Nephron (organoid): ENCODE results near the gene ITPRIPL2.
A peak's percentile ranks its signal among the peaks of the same experiment; 100 is the strongest.

Source experiments
- H3K27ac Mint-ChIP-seq, 3 experiments: 2 replicates each; pipeline ENCODE4 v1.8.0; 2020; ENCODE audit warnings: mixed read lengths in 3 of 3, mild to moderate bottlenecking in 2 of 3, moderate library complexity in 1 of 3
- H3K27me3 Mint-ChIP-seq: 2 replicates; pipeline ENCODE4 v1.8.0; 2021; ENCODE audit warnings: low read depth, mild to moderate bottlenecking, moderate library complexity, mixed read lengths
- H3K36me3 Mint-ChIP-seq: 2 replicates; pipeline ENCODE4 v1.8.0; 2020; ENCODE audit warnings: low read depth, mixed read lengths
- H3K4me1 Mint-ChIP-seq: 2 replicates; pipeline ENCODE4 v1.8.0; 2020; ENCODE audit warnings: mixed read lengths
- H3K4me3 Mint-ChIP-seq, 3 experiments: 2 replicates each; pipeline ENCODE4 v1.8.0; 2020; ENCODE audit warnings: mild to moderate bottlenecking in 3 of 3, mixed read lengths in 3 of 3, moderate library complexity in 2 of 3
- H3K9me3 Mint-ChIP-seq: 2 replicates; pipeline ENCODE4 v1.8.0; 2020; ENCODE audit warnings: mixed read lengths
- CTCF ChIP-seq, 3 experiments: fragments of 200-600 bp; sonication (generic); IDR thresholded peaks; one replicate each; pipeline ENCODE4 v1.5.0; 2021; ENCODE audit warnings: antibody characterized with exemption in 3 of 3; ENCODE audit not compliant: unreplicated experiment in 3 of 3

Gene ITPRIPL2

GRCh38 chr16:19105891-19106624 lies 7.7 kb upstream of the ITPRIPL2 start:
- peaks cover 4% of the 10 kb centered on the region for H3K27me3 Mint-ChIP-seq
- H3K4me1 Mint-ChIP-seq, result peaks cover 35% of the 10 kb centered on the region
- H3K4me3 Mint-ChIP-seq, result no peak overlapping the region
- no peak for TF ChIP-seq CTCF (IDR thresholded peaks at IDR 0.05; ENCODE audit: unreplicated experiment in 3 of 3)
- peak overlapping the region; percentile 31 to 61 (median 50) for H3K27ac Mint-ChIP-seq
- H3K9me3 Mint-ChIP-seq, result no peaks in the 10 kb centered on the region
- no peaks in the 10 kb centered on the region for H3K36me3 Mint-ChIP-seq

- Mint-ChIP-seq H3K4me3 (no peak overlapping the region), H3K9me3 (no peaks in the 10 kb centered on the region), H3K36me3 (no peaks in the 10 kb centered on the region)
Observed at GRCh38 chr16:19106625-19107020, 7.1 kb upstream of the ITPRIPL2 start.

GRCh38 chr16:19108409-19109287 lies 5.1 kb upstream of the ITPRIPL2 start:
- Mint-ChIP-seq H3K9me3 (no peaks in the 10 kb centered on the region), H3K27me3 (peaks cover 3% of the 10 kb centered on the region), H3K27ac (no peak overlapping the region), H3K36me3 (no peaks in the 10 kb centered on the region), H3K4me1 (peaks cover 40% of the 10 kb centered on the region), H3K4me3 (no peak overlapping the region)
- TF ChIP-seq CTCF (IDR thresholded peaks at IDR 0.05; ENCODE audit: unreplicated experiment in 3 of 3), result no peak

More at GRCh38 chr16:19106625-19107020, 7.1 kb upstream of the ITPRIPL2 start:
- H3K27ac Mint-ChIP-seq, result peak overlapping the region in 2 of 3 experiments; percentile 31 to 50
- TF ChIP-seq CTCF (IDR thresholded peaks at IDR 0.05; ENCODE audit: unreplicated experiment in 3 of 3), result no peak
- peaks cover 35% of the 10 kb centered on the region for H3K4me1 Mint-ChIP-seq
- peaks cover 4% of the 10 kb centered on the region for H3K27me3 Mint-ChIP-seq

GRCh38 chr16:19109288-19109664 lies 4.5 kb upstream of the ITPRIPL2 start:
- Mint-ChIP-seq H3K27ac (no peak overlapping the region), H3K36me3 (no peaks in the 10 kb centered on the region), H3K4me3 (no peak overlapping the region), H3K27me3 (peaks cover 4% of the 10 kb centered on the region), H3K9me3 (no peaks in the 10 kb centered on the region), H3K4me1 (peaks cover 40% of the 10 kb centered on the region)
- TF ChIP-seq CTCF (IDR thresholded peaks at IDR 0.05; ENCODE audit: unreplicated experiment in 3 of 3), result no peak

GRCh38 chr16:19110537-19111360 lies 3.0 kb upstream of the ITPRIPL2 start:
- Mint-ChIP-seq H3K27ac (no peak overlapping the region), H3K36me3 (no peaks in the 10 kb centered on the region), H3K4me3 (peak overlapping the region in 1 of 3 experiments; percentile 42), H3K27me3 (peaks cover 4% of the 10 kb centered on the region), H3K9me3 (no peaks in the 10 kb centered on the region), H3K4me1 (peaks cover 29% of the 10 kb centered on the region)
- no peak for TF ChIP-seq CTCF (IDR thresholded peaks at IDR 0.05; ENCODE audit: unreplicated experiment in 3 of 3)
